GM12878 (cell line): ENCODE results near the gene CCDC137. TPM values are rescaled to one million over a fixed set of nuclear protein-coding genes. Genes with fewer than 3 reads are reported as not detected.

Experiments used
- BCL3 ChIP-seq: IDR thresholded peaks from 2 replicates; pipeline ENCODE4 v1.6.1; 2011; ENCODE audit warnings: borderline replicate concordance, low read depth, mild to moderate bottlenecking, moderate library complexity, low read length; ENCODE audit not compliant: insufficient read depth, poor library complexity, severe bottlenecking
- BMI1 ChIP-seq: fragments of 450-650 bp; IDR thresholded peaks from 2 replicates; pipeline ENCODE4 v1.6.1; 2016; ENCODE audit warnings: mild to moderate bottlenecking, moderate library complexity, borderline replicate concordance
- TAF1 ChIP-seq: IDR thresholded peaks from 2 replicates; pipeline ENCODE4 v1.6.1; 2011; ENCODE audit warnings: mild to moderate bottlenecking, low read depth, low read length, borderline replicate concordance
- polyA plus RNA-seq, 11 experiments: library from polyadenylated mRNA; depleted of rRNA in 4 of 11; unstranded in 6 of 11; stranded (reverse) in 5 of 11; fragments of >200 nt; fragmentation: Nextera tagmentation in 4 of 11; fragmentation: Illumina TruSeq in 1 of 11; extraction: Ambion mirVana in 4 of 11; extraction: Trizol in 1 of 11; gene quantifications; 1 replicate in 1 of 11; 2 replicates in 10 of 11; pipeline versions ENCODE4 v1.2.1 to v1.2.3, GENCODE V29; 2011 to 2016; ENCODE audit warnings: inconsistent platforms in 2 of 11, missing spikeins in 2 of 11, low read depth in 1 of 11
- total RNA-seq, 4 experiments: library from RNA; depleted of rRNA in 3 of 4; stranded (reverse); fragments of >200 nt in 3 of 4; fragmentation: Illumina TruSeq in 1 of 4; extraction: Trizol in 1 of 4; gene quantifications; 2 replicates each; pipeline versions ENCODE4 v1.2.1 to v1.2.3, GENCODE V29; 2013 to 2021
- TF ChIP-seq, protein P1 (sequence below): fragments of 450-650 bp; IDR thresholded peaks from 2 replicates; pipeline ENCODE4 v1.6.1; 2016; ENCODE audit warnings: mild to moderate bottlenecking
- TF ChIP-seq, protein P2 (sequence below): fragments of 450-650 bp; formaldehyde crosslinking; IDR thresholded peaks from 2 replicates; pipeline ENCODE4 v1.4.0; 2020; ENCODE audit warnings: mild to moderate bottlenecking, moderate library complexity

Gene CCDC137
- total and polyA plus RNA-seq, 10 of the 15 experiments (the other 5 are each of a cell fraction or from before 2014, with no cell fraction given): 2.2 to 45.4 (median 22.1) TPM

- TF ChIP-seq BCL3: no peak
- TF ChIP-seq, protein P1, sequence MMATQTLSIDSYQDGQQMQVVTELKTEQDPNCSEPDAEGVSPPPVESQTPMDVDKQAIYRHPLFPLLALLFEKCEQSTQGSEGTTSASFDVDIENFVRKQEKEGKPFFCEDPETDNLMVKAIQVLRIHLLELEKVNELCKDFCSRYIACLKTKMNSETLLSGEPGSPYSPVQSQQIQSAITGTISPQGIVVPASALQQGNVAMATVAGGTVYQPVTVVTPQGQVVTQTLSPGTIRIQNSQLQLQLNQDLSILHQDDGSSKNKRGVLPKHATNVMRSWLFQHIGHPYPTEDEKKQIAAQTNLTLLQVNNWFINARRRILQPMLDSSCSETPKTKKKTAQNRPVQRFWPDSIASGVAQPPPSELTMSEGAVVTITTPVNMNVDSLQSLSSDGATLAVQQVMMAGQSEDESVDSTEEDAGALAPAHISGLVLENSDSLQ: no peak
- no peak for TF ChIP-seq TAF1
- TF ChIP-seq, protein P2, sequence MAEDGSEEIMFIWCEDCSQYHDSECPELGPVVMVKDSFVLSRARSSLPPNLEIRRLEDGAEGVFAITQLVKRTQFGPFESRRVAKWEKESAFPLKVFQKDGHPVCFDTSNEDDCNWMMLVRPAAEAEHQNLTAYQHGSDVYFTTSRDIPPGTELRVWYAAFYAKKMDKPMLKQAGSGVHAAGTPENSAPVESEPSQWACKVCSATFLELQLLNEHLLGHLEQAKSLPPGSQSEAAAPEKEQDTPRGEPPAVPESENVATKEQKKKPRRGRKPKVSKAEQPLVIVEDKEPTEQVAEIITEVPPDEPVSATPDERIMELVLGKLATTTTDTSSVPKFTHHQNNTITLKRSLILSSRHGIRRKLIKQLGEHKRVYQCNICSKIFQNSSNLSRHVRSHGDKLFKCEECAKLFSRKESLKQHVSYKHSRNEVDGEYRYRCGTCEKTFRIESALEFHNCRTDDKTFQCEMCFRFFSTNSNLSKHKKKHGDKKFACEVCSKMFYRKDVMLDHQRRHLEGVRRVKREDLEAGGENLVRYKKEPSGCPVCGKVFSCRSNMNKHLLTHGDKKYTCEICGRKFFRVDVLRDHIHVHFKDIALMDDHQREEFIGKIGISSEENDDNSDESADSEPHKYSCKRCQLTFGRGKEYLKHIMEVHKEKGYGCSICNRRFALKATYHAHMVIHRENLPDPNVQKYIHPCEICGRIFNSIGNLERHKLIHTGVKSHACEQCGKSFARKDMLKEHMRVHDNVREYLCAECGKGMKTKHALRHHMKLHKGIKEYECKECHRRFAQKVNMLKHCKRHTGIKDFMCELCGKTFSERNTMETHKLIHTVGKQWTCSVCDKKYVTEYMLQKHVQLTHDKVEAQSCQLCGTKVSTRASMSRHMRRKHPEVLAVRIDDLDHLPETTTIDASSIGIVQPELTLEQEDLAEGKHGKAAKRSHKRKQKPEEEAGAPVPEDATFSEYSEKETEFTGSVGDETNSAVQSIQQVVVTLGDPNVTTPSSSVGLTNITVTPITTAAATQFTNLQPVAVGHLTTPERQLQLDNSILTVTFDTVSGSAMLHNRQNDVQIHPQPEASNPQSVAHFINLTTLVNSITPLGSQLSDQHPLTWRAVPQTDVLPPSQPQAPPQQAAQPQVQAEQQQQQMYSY (CRISPR knock-in tag): no peak
- TF ChIP-seq BMI1: no peak
These were observed 10.3 kb upstream of the CCDC137 start, which contains the start of gene PDE6G (continued) for GRCh38 chr17:81656118-81656743.
